Measurements from ENCODE around the gene EDRF1. TPM values are rescaled to one million over a fixed set of nuclear protein-coding genes. Genes with fewer than 3 reads are reported as not detected.
A peak's percentile ranks its signal among the peaks of the same experiment; 100 is the strongest.

The EDRF1 gene
- total and polyA plus RNA-seq, 2 of the 13 experiments (the other 11 are each of a cell fraction or from before 2014, with no cell fraction given), result 16.9 to 26.7 TPM

DNA sequence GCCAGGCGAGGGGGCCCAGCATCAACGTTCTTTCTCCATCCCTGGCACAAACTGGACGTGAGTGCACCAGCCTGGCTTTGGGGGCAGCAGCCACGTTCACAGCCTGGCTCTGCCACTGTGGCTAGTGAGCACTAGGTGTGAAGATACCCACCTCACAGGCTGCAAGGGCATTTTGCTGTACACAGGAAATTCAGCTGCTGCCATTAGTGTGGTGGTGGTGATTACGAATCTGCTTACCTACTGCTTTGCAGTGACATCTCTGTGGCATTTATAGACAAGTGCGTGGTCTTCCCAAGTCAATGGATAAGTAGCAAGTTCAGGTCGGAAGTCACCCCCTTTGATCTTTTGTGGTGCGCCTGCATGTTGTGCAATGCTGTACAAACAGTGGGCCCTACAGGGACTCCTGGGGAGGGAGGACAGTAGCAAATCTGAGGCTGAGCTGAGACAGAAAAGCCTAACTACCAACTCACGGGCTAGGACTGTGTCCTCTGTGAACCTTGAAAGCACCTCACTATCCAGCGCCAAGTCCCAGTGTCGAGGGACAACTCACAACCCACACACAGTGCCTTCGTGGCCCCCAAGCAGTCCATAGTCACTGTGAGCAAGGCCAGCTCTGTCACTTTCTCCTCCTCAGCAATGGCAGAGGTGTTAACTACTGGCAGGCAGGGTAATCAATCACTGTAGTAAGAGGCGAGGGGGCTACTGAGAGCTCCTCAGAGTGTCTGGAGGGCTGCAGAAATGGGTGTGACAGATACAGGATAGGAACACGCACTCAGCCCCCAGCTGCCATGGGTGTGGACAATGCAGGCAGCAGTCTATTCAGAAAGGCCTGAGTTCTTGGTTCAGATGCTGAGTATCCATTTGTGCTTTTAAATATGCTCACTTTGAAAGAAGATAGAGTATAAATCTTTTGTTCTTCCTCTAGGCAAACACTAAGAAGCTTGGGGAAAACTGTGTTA lies 73.1 kb downstream of the EDRF1 start (continued):
- TF ChIP-seq ZNF672 (CRISPR knock-in tag; IDR thresholded peaks at IDR 0.05), result peak; percentile 69; the same call in 1 of the 2 replicates
- peak; percentile 23; the same call in 1 of the 2 replicates for TF ChIP-seq ZNF737 (CRISPR knock-in tag; IDR thresholded peaks at IDR 0.05; ENCODE audit: borderline replicate concordance)
- peak; percentile 87 for TF ChIP-seq RERE (CRISPR knock-in tag; IDR thresholded peaks at IDR 0.05; ENCODE audit: low read depth)
- no peak for TF ChIP-seq SUZ12 (IDR thresholded peaks at IDR 0.05; ENCODE audit: low read depth, low read length)
- no peak; the same call in 1 of the 2 replicates for TF ChIP-seq ZBTB21 (CRISPR knock-in tag; IDR thresholded peaks at IDR 0.05)
- peak; percentile 95 for TF ChIP-seq ZNF264 (CRISPR knock-in tag; IDR thresholded peaks at IDR 0.05)
- peak; percentile 89; the same call in 1 of the 2 replicates for TF ChIP-seq ZNF512B (CRISPR knock-in tag; IDR thresholded peaks at IDR 0.05; ENCODE audit: borderline replicate concordance)
- 0 out of 2 replicates have a peak, but pooled peaks have one; percentile 32 for TF ChIP-seq JUN (CRISPR knock-in tag; IDR thresholded peaks at IDR 0.05)
- TF ChIP-seq ZFP36L2 (CRISPR knock-in tag; IDR thresholded peaks at IDR 0.05), result no peak
- TF ChIP-seq ARNTL (CRISPR knock-in tag; IDR thresholded peaks at IDR 0.05), result peak; percentile 77
- TF ChIP-seq PRMT3 (CRISPR knock-in tag; IDR thresholded peaks at IDR 0.05; ENCODE audit: borderline replicate concordance, low read depth), result no peak

Measured in HepG2 (cell line).